ENCODE measurements around the gene ADAMTS4. TPM values are rescaled to one million over a fixed set of nuclear protein-coding genes. Genes with fewer than 3 reads are reported as not detected.

Gene ADAMTS4
- polyA plus RNA-seq, 4 donors, result 0.72 to 1.6 (median 1.1) TPM

GRCh38 chr1:161196521-161197451, 2.1 kb downstream of the ADAMTS4 start:
- no peak for DNase-seq (ENCODE audit: low read depth in 4 of 4, low spot score in 2 of 4)

GRCh38 chr1:161196111-161196510, 2.7 kb downstream of the ADAMTS4 start:
- DNase-seq (ENCODE audit: low read depth in 4 of 4, low spot score in 2 of 4), result no peak

- DNase-seq (ENCODE audit: low read depth in 4 of 4, low spot score in 2 of 4), result no peak
Observed at GRCh38 chr1:161195171-161195570, 3.7 kb downstream of the ADAMTS4 start.

- DNase-seq (ENCODE audit: low read depth in 4 of 4, low spot score in 2 of 4), result no peak
Observed at GRCh38 chr1:161193561-161194235, 5.2 kb downstream of the ADAMTS4 start.

- DNase-seq (ENCODE audit: low read depth in 4 of 4, low spot score in 2 of 4), result no peak
Observed at GRCh38 chr1:161192476-161193465, 6.1 kb downstream of the ADAMTS4 start.

GRCh38 chr1:161191971-161192370, 6.9 kb downstream of the ADAMTS4 start:
- no peak for DNase-seq (ENCODE audit: low read depth in 4 of 4, low spot score in 2 of 4)

- DNase-seq (ENCODE audit: low read depth in 4 of 4, low spot score in 2 of 4), result no peak
Observed at GRCh38 chr1:161190962-161191521, 7.8 kb downstream of the ADAMTS4 start.

GRCh38 chr1:161189036-161189435, 9.8 kb downstream of the ADAMTS4 start:
- DNase-seq (ENCODE audit: low read depth in 4 of 4, low spot score in 2 of 4), result no peak

GRCh38 chr1:161188381-161188780, 10.5 kb downstream of the ADAMTS4 start:
- no peak for DNase-seq (ENCODE audit: low read depth in 4 of 4, low spot score in 2 of 4)

GRCh38 chr1:161187311-161187710, 11.5 kb downstream of the ADAMTS4 start:
- no peak for DNase-seq (ENCODE audit: low read depth in 4 of 4, low spot score in 2 of 4)

- DNase-seq (ENCODE audit: low read depth in 4 of 4, low spot score in 2 of 4), result no peak
Observed at GRCh38 chr1:161185732-161186311, 13.0 kb downstream of the ADAMTS4 start.

GRCh38 chr1:161185282-161185682, 13.6 kb downstream of the ADAMTS4 start:
- DNase-seq (ENCODE audit: low read depth in 4 of 4, low spot score in 2 of 4), result no peak

GRCh38 chr1:161182214-161182613, 16.6 kb downstream of the ADAMTS4 start:
- DNase-seq (ENCODE audit: low read depth in 4 of 4, low spot score in 2 of 4), result no peak

GRCh38 chr1:161180639-161181038, 18.2 kb downstream of the ADAMTS4 start:
- no peak for DNase-seq (ENCODE audit: low read depth in 4 of 4, low spot score in 2 of 4)

GRCh38 chr1:161179698-161180097, 19.2 kb downstream of the ADAMTS4 start:
- no peak for DNase-seq (ENCODE audit: low read depth in 4 of 4, low spot score in 2 of 4)

GRCh38 chr1:161177936-161178244, 21.0 kb downstream of the ADAMTS4 start:
- DNase-seq (ENCODE audit: low read depth in 4 of 4, low spot score in 2 of 4), result no peak

- peak in 3 of 4 donors; percentile 75 to 78 (median 76) for DNase-seq (ENCODE audit: low read depth in 4 of 4, low spot score in 2 of 4)
Observed at GRCh38 chr1:161177112-161177935, 21.5 kb downstream of the ADAMTS4 start, which contains the start of gene B4GALT3. B4GALT3 (minus strand) TSS chr1:161177507; CDS start chr1:161176060, 1,447 bp downstream.

- DNase-seq (ENCODE audit: low read depth in 4 of 4, low spot score in 2 of 4), result no peak
Observed at GRCh38 chr1:161176468-161177111, 22.3 kb downstream of the ADAMTS4 start.
